GM12878 (cell line): Measurements from ENCODE around the gene KIF18A. TPM values are rescaled to one million over a fixed set of nuclear protein-coding genes. Genes with fewer than 3 reads are reported as not detected.

Experiments
- ATAC-seq: fragments of 200-7000 bp; cut with Tn5 transposase; 3 replicates; pipeline ENCODE4 v1.9.1; 2020; ENCODE audit warnings: mild to moderate bottlenecking, moderate library complexity
- BruUV-seq: library from RNA; stranded (reverse); fragments of 400-500 nt; replicated peaks from 2 replicates; lab custom pipeline; 2021; lab: Mats Ljungman, UMichigan
- CTCF ChIA-PET: fragments of 300-600 bp; sonication (Branson Sonifier 250); formaldehyde crosslinking; extraction: SDS; loops from one replicate; lab custom pipeline; 2021; ENCODE audit warnings: inconsistent platforms; lab: Yijun Ruan, JAX
- POLR2A ChIA-PET: fragments of 350-600 bp; formaldehyde crosslinking; extraction: SDS; loops from one replicate; lab custom pipeline; 2021; ENCODE audit warnings: inconsistent platforms; lab: Charles Lee
- RAD21 ChIA-PET: fragments of 300-600 bp; sonication (Branson Sonifier 250); formaldehyde crosslinking; loops from one replicate; lab custom pipeline; 2023; ENCODE audit warnings: antibody characterized with exemption; ENCODE audit not compliant: unreplicated experiment; lab: Charles Lee
- SMC1A ChIA-PET: fragments of 300-600 bp; sonication (Branson Sonifier 250); formaldehyde crosslinking; loops from one replicate; lab custom pipeline; 2023; ENCODE audit not compliant: unreplicated experiment, uncharacterized antibody; lab: Charles Lee
- DNase-seq: peaks from one replicate; pipeline ENCODE4 v3.0.0-alpha.2; 2011; ENCODE audit warnings: low read depth, low spot score
- FAIRE-seq: peaks from 3 replicates; lab custom pipeline; 2011; peaks lifted over from hg19 to GRCh38; lab: Jason Lieb, UNC
- H2AFZ ChIP-seq: 2 replicates; pipeline ENCODE4 v1.6.0; 2011; ENCODE audit warnings: low read depth, low read length, control low read depth; ENCODE audit not compliant: control insufficient read depth
- H3K27ac ChIP-seq: 2 replicates; pipeline ENCODE4 v1.5.1; 2011; ENCODE audit warnings: control low read depth; ENCODE audit not compliant: control insufficient read depth, insufficient read depth
- H3K27me3 ChIP-seq, 2 experiments: replicated peaks in 1 of 2; 2 replicates each; pipeline versions ENCODE4 v1.6.0 to v1.6.1; 2011; ENCODE audit warnings: low read length in 1 of 2; ENCODE audit not compliant: control insufficient read depth in 2 of 2, insufficient read depth in 2 of 2
- H3K36me3 ChIP-seq, 2 experiments: 2 replicates each; pipeline ENCODE4 v1.5.1; 2011; ENCODE audit warnings: low read length in 1 of 2; ENCODE audit not compliant: control insufficient read depth in 2 of 2, insufficient read depth in 2 of 2
- H3K4me1 ChIP-seq: 2 replicates; pipeline ENCODE4 v1.6.1; 2011; ENCODE audit warnings: mild to moderate bottlenecking, low read length, moderate library complexity, mixed read lengths; ENCODE audit not compliant: control insufficient read depth, insufficient read depth
- H3K4me2 ChIP-seq: 2 replicates; pipeline ENCODE4 v1.6.0; 2011; ENCODE audit warnings: control low read depth; ENCODE audit not compliant: control insufficient read depth, insufficient read depth
- H3K4me3 ChIP-seq: fragments of 200-600 bp; sonication (generic); 2 replicates; pipeline ENCODE4 v1.5.1; 2016
- H3K79me2 ChIP-seq: 2 replicates; pipeline ENCODE4 v1.6.0; 2011; ENCODE audit warnings: low read length; ENCODE audit not compliant: control insufficient read depth, insufficient read depth
- H3K9ac ChIP-seq: 2 replicates; pipeline ENCODE4 v1.8.0; 2011; ENCODE audit warnings: low read length, control low read depth, mixed read lengths; ENCODE audit not compliant: control insufficient read depth, insufficient read depth
- H3K9me3 ChIP-seq: replicated peaks from 3 replicates; pipeline ENCODE4 v1.5.1; 2011; ENCODE audit warnings: mild to moderate bottlenecking, low read length; ENCODE audit not compliant: control insufficient read depth, insufficient read depth
- H4K20me1 ChIP-seq: 2 replicates; pipeline ENCODE4 v1.6.0; 2011; ENCODE audit not compliant: control insufficient read depth, insufficient read depth
- EGR1 ChIP-seq, 2 experiments: IDR thresholded peaks; 1 replicate in 1 of 2; 2 replicates in 1 of 2; pipeline ENCODE4 v1.6.1; 2011 to 2012; ENCODE audit warnings: low read depth in 2 of 2, low read length in 2 of 2, borderline replicate concordance in 1 of 2, mild to moderate bottlenecking in 1 of 2, moderate library complexity in 1 of 2
- EP300 ChIP-seq, 2 experiments: fragments of 150-350 bp in 1 of 2; IDR thresholded peaks; 2 replicates each; pipeline ENCODE4 v1.6.1; 2011 to 2012; ENCODE audit warnings: low read depth in 2 of 2, low read length in 2 of 2, borderline replicate concordance in 1 of 2, improper control_type of control experiment in 1 of 2, inconsistent platforms in 1 of 2; ENCODE audit not compliant: control insufficient read depth in 1 of 2
- FOS ChIP-seq: IDR thresholded peaks from 3 replicates; pipeline ENCODE4 v1.6.1; 2011; ENCODE audit warnings: borderline replicate concordance; ENCODE audit not compliant: insufficient read length; ENCODE audit errors: extremely low read depth
- PKNOX1 ChIP-seq: fragments of 450-650 bp; IDR thresholded peaks from 2 replicates; pipeline ENCODE4 v1.6.1; 2016; ENCODE audit warnings: mild to moderate bottlenecking
- RCOR1 ChIP-seq: conservative IDR thresholded peaks from 2 replicates; pipeline ENCODE4 v1.6.1; 2012; ENCODE audit warnings: low read depth, low read length, improper control_type of control experiment
- WGBS: methylation state at CpG from one replicate; pipeline ENCODE4 v1.1.6; 2016; ENCODE audit warnings: low lambda C conversion rate; ENCODE audit not compliant: insufficient replicate concordance, insufficient coverage; ENCODE audit errors: missing lambda C conversion rate; 5-methylcytosine and 5-hydroxymethylcytosine counted together
- in situ Hi-C: fragments of 300-500 bp; cut with MboI; formaldehyde crosslinking; loops from 9 replicates; pipeline ENCODE4 v1.14.3; 2018; ENCODE audit warnings: mixed read lengths
- intact Hi-C: fragments of 100-400 bp; cut with micrococcal nuclease; formaldehyde crosslinking; loops from one replicate; pipeline ENCODE4 v1.14.2; 2022; ENCODE audit not compliant: unreplicated experiment
- polyA plus RNA-seq, 11 experiments: library from polyadenylated mRNA; depleted of rRNA in 4 of 11; unstranded in 6 of 11; stranded (reverse) in 5 of 11; fragments of >200 nt; fragmentation: Nextera tagmentation in 4 of 11; fragmentation: Illumina TruSeq in 1 of 11; extraction: Ambion mirVana in 4 of 11; extraction: Trizol in 1 of 11; gene quantifications; 1 replicate in 1 of 11; 2 replicates in 10 of 11; pipeline versions ENCODE4 v1.2.1 to v1.2.3, GENCODE V29; 2011 to 2016; ENCODE audit warnings: inconsistent platforms in 2 of 11, missing spikeins in 2 of 11, low read depth in 1 of 11
- total RNA-seq, 4 experiments: library from RNA; depleted of rRNA in 3 of 4; stranded (reverse); fragments of >200 nt in 3 of 4; fragmentation: Illumina TruSeq in 1 of 4; extraction: Trizol in 1 of 4; gene quantifications; 2 replicates each; pipeline versions ENCODE4 v1.2.1 to v1.2.3, GENCODE V29; 2013 to 2021
- TF ChIP-seq, protein P1 (sequence below): fragments of 450-650 bp; IDR thresholded peaks from 2 replicates; pipeline ENCODE4 v1.6.1; 2018; ENCODE audit warnings: mild to moderate bottlenecking, low read depth, moderate library complexity; ENCODE audit not compliant: partially characterized antibody
- TF ChIP-seq, protein P2 (sequence below): IDR thresholded peaks from 2 replicates; pipeline ENCODE4 v1.6.1; 2011; ENCODE audit warnings: borderline replicate concordance, low read depth, mild to moderate bottlenecking, moderate library complexity, low read length; ENCODE audit not compliant: insufficient read depth, poor library complexity, severe bottlenecking

The KIF18A gene
- total and polyA plus RNA-seq, 10 of the 15 experiments (the other 5 are each of a cell fraction or from before 2014, with no cell fraction given) = 11.2 to 31.5 (median 20.4) TPM

DNA sequence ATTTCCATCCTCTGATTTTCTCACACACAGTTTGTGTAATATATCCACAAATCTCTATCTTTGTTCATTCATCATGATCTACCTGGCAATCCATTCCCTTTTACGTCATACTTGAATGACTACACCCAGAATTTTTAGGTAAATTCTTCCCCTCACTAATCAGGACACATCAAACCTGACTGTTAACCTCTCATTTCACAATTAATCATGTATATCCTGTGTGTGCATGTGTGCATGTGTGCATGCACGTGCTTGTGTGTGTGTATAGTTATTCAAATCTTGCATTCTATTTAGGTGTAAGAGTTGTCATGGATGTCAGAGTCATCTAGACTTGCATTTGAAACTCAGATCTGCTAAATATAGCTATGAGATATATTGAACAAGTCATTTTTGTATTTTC is 130.4 kb downstream of the KIF18A start (continued):
- TF ChIP-seq, protein P1, sequence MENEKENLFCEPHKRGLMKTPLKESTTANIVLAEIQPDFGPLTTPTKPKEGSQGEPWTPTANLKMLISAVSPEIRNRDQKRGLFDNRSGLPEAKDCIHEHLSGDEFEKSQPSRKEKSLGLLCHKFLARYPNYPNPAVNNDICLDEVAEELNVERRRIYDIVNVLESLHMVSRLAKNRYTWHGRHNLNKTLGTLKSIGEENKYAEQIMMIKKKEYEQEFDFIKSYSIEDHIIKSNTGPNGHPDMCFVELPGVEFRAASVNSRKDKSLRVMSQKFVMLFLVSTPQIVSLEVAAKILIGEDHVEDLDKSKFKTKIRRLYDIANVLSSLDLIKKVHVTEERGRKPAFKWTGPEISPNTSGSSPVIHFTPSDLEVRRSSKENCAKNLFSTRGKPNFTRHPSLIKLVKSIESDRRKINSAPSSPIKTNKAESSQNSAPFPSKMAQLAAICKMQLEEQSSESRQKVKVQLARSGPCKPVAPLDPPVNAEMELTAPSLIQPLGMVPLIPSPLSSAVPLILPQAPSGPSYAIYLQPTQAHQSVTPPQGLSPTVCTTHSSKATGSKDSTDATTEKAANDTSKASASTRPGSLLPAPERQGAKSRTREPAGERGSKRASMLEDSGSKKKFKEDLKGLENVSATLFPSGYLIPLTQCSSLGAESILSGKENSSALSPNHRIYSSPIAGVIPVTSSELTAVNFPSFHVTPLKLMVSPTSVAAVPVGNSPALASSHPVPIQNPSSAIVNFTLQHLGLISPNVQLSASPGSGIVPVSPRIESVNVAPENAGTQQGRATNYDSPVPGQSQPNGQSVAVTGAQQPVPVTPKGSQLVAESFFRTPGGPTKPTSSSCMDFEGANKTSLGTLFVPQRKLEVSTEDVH = no peak
- TF ChIP-seq PKNOX1 (no peak), FOS (no peak)
- TF ChIP-seq, all 136 proteins: peak for 0

- no peak overlapping the region for H3K4me3 ChIP-seq
- intact Hi-C loops (no loop called here), in situ Hi-C loops (no loop called here)
- no peaks in the 10 kb centered on the region for H3K9me3 ChIP-seq
- H3K36me3 ChIP-seq = no peaks in the 10 kb centered on the region
- ChIA-PET SMC1A (interaction anchor here (1.1 kb wide), 1 partner anchor 281 kb away, joined by 3 read pairs; no protein-coding TSS in a partner anchor), RAD21 (no interaction called here), POLR2A (no interaction called here), CTCF (no interaction called here)
- no TSS peak for BruUV-seq
- 57% methylated on average over 3 of the region's 3 CpGs for WGBS
- no peak for DNase-seq
- no peak for ATAC-seq
- no peak overlapping the region for H3K9ac ChIP-seq
- no peaks in the 10 kb centered on the region for H3K27me3 ChIP-seq
- H3K4me1 ChIP-seq = no peaks in the 10 kb centered on the region
- H3K27ac ChIP-seq = no peak overlapping the region
- no peaks in the 10 kb centered on the region for H3K79me2 ChIP-seq
- no peaks in the 10 kb centered on the region for H4K20me1 ChIP-seq
- TF ChIP-seq EP300 (IDR thresholded peaks at IDR 0.05; ENCODE audit: borderline replicate concordance in 1 of 2, control insufficient read depth in 1 of 2, low read depth in 2 of 2, low read length in 2 of 2) (no peak), RCOR1 (no peak), EGR1 (IDR thresholded peaks at IDR 0.05; ENCODE audit: borderline replicate concordance in 1 of 2, low read depth in 2 of 2, low read length in 2 of 2) (no peak)
- TF ChIP-seq, protein P2, sequence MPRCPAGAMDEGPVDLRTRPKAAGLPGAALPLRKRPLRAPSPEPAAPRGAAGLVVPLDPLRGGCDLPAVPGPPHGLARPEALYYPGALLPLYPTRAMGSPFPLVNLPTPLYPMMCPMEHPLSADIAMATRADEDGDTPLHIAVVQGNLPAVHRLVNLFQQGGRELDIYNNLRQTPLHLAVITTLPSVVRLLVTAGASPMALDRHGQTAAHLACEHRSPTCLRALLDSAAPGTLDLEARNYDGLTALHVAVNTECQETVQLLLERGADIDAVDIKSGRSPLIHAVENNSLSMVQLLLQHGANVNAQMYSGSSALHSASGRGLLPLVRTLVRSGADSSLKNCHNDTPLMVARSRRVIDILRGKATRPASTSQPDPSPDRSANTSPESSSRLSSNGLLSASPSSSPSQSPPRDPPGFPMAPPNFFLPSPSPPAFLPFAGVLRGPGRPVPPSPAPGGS = no peak
- no peak overlapping the region for H3K4me2 ChIP-seq
- H2AFZ ChIP-seq = no peak overlapping the region
- FAIRE-seq = no peak
These were observed 130.9 kb downstream of the KIF18A start for GRCh38 chr11:27977031-27977430.
